Stimulated activated CD4-positive, alpha-beta T cell treated with anti-CD3 and anti-CD28 coated beads, Interleukin-1b, Interleukin-23, amount 100 ng/mL, for 48 hours (primary cell): Measurements from ENCODE around the gene KCNJ8.
"Not testable (repeated sequence)": the region's sequence is repeated elsewhere in the genome, so short reads cannot be mapped to it uniquely, and the experiment has no call there.

Experiments
- DNase-seq: peaks from one replicate; pipeline ENCODE4 v3.0.0-alpha.2; 2020

The KCNJ8 gene

DNA sequence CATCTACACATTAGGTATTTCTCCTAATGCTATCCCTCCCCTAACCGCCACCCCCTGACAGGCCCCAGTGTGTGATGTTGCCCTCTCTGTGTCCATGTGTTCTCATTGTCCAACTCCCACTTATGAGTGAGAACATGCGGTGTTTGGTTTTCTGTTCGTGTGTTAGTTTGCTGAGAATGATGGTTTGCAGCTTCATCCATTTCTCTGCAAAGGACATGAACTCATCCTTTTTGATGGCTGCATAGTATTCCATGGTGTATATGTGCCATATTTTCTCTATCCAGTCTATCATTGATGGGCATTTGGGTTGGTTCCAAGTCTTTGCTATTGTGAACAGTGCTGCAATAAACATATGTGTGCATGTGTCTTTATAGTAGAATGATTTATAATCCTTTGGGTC is 8.2 kb upstream of the KCNJ8 start:
- not testable (repeated sequence) for DNase-seq

- no peak for DNase-seq
Observed at GRCh38 chr12:21780786-21781185, 6.3 kb upstream of the KCNJ8 start.

GRCh38 chr12:21776175-21776574 is 1.7 kb upstream of the KCNJ8 start:
- no peak for DNase-seq

- DNase-seq = no peak
Observed at GRCh38 chr12:21775133-21775820, 771 bp upstream of the KCNJ8 start.

DNA sequence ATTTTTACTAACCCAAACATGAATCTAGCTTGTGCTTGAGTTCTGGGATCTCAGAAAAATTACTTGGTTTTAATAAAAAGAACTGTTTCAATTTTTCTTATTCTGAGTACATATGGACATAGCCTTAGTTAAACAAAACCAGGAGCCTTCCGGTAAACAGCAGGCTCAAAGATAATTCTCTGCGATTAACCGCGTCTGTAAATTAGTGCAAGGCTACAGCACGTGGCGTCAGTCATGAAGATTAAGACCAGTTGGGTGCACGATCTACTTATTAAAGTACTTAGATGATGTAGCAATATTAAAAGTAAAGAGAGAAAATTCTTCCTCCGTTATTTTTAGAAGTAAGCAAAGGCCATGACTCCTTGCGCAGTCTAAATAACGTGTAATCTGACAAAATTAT is 700 bp downstream of the KCNJ8 start:
- DNase-seq = no peak

DNA sequence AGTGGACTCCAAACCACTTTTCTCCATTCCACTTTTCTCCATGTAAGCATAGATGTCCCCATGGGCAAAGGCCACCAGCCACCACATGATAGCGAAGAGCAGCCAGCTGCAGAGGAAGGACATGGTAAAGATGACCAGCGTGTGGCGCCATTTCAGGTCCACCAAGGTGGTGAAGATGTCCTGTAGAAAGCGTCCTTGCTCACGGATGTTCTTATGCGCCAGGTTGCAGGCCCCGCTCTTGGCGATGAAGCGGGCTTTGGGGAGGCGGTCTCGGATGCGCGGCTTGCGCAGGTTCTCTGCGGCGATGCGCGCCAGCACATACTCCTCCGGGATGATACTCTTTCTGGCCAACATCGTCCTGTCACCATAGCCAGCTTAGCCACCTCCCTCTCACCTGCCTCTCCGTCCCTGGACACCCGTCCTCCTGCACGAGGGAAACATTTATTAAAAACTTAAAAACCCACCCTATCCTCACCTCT is 1.2 kb downstream of the KCNJ8 start:
- peak; percentile 8 for DNase-seq

GRCh38 chr12:21771311-21771710 is 3.2 kb downstream of the KCNJ8 start:
- DNase-seq = no peak

- no peak for DNase-seq
Observed at GRCh38 chr12:21769307-21769706, 5.2 kb downstream of the KCNJ8 start.

DNA sequence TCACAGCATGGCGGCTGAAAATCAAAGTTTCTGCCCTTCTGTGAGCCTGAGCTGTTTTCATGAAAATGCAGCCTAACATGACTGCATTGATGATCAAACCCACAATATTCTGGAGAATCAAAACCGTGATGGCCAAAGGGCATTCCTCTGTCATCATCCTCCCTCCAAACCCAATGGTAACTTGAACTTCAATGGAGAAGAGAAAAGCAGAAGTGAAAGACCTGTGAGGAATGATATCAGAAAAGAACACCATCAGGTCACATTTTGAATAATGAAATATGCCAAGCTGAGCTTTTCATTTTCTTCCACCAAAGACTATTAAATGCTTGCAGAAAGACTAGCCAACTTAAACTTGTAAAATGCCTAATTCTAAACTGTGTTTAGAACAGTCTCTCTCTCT is 8.1 kb downstream of the KCNJ8 start:
- DNase-seq = no peak

GRCh38 chr12:21764950-21765349 is 9.6 kb downstream of the KCNJ8 start:
- no peak for DNase-seq

- no peak for DNase-seq
Observed at GRCh38 chr12:21764065-21764464, 10.4 kb downstream of the KCNJ8 start.

- DNase-seq = no peak
Observed at GRCh38 chr12:21763531-21763930, 11.0 kb downstream of the KCNJ8 start.

DNA sequence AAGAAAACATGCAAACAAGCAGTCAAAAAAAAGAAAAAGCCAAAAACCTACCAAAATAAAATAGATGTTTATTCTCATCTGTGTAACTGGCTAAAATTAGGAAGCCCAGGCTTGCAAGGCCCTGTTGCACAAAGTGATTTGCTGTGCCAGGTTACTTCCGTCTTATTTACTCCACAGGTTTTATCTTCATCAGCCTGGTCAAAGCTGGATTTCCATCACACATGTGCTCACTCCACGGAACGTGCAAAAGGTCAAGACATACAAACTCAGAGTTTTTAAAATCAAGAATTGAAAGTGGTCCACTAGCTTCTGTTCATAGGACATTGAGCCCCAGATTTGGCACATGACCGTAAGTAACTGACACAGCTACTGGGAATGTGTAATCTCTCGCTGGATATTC is 14.8 kb downstream of the KCNJ8 start:
- DNase-seq = no peak

GRCh38 chr12:21757735-21758134 is 16.8 kb downstream of the KCNJ8 start:
- DNase-seq = no peak

GRCh38 chr12:21756699-21757098 is 17.8 kb downstream of the KCNJ8 start:
- DNase-seq = no peak

- no peak for DNase-seq
Observed at GRCh38 chr12:21751517-21751916, 23.0 kb downstream of the KCNJ8 start.

GRCh38 chr12:21745258-21745657 is 29.2 kb downstream of the KCNJ8 start:
- DNase-seq = no peak

DNA sequence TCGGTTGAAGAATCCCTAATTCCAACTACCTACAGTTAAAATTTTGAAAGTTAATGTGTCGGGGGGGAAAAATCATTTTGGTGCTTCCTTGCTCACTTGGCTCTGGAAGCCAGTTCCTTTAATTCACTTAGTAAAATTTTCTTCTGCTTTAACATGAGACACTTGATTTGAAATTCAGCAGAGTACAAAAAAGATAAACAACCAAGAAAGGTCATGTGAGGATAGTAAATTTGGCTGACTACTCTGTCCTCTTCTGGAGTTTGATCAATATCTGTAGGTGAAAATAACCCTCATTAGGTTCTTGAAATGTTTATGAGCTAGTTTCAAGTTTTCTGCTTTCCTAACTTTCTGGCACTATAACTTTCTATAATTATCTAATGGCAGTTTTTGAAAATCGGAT is 43.4 kb downstream of the KCNJ8 start:
- DNase-seq = no peak

DNA sequence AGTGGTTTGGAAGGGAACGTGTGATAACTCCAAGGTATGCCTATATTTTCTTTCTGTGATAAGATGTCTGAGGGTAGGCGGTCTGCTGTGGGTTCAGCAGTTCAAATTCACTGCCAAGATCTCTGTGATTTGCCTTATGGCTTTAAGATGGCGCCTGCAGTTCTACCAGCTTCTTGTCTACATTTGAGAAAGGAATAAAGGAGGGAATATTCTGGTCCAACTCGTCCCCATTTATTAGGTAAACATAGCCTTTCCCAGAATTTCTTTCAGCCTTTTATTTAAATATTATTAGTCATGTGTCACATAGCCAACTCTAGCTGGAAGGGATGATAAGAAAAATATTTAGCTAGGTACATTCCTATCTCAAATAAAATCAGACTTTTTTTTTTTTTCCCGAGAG is 48.8 kb downstream of the KCNJ8 start:
- DNase-seq = no peak

DNA sequence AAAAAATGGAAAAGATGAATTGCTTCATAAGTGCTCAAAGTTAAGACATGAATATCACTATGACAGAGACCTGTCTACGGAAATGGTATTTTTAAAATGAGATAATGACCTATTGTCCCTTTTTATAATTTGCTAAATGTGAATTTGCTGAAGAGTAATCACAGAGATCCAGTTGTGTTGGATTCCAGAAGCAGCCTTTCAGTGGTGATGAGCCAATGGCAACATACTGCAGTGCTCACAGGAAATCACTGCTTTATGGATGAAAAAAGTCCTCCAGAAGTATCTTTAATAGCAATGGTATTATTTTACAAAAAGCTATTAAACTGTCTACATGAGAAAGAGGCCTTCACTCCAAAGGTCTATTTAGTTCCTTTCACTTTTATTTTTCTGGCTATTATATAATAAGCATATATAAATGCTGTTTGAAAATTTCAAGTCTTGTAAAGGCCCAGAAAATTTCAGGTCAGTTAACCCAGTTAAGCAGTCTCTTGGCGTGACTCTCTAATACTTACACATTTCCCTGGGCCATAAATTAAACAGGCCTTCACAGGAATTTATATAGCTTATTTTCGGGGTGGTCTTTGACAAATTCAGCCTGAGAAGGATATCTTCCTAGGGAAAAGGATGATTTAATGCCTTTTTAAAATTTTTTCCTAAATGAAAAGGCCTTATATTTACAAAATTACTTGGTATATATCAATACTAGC is 55.4 kb downstream of the KCNJ8 start:
- no peak for DNase-seq

- DNase-seq = no peak
Observed at GRCh38 chr12:21718403-21718802, 56.1 kb downstream of the KCNJ8 start.

DNA sequence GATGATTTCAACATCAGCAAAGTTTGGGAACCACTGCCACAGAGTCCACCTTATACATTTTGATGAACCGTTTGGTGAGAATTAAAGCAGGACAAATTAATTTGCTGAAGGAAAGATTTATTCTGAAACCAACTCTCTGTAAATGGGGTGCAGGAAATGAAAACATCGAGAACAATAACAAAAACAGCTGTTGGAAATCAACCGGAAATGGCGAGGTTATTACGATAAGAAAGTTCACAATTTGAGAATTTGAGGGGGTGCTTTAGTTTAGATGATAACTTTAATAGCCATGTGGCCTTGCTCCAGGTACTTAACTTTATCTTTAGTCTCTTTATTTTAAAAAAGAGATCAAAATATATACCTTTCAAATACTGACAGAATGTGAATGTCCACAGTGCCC is 56.7 kb downstream of the KCNJ8 start:
- DNase-seq = no peak

- no peak for DNase-seq
Observed at GRCh38 chr12:21715386-21715785, 59.1 kb downstream of the KCNJ8 start.
